B cell (primary cell): ENCODE measurements around the gene COBL. TPM values are rescaled to one million over a fixed set of nuclear protein-coding genes. Genes with fewer than 3 reads are reported as not detected.

Source experiments
- ATAC-seq: fragments of 200-7000 bp; cut with Tn5 transposase; one replicate; pipeline ENCODE4 v1.10.0; 2021; ENCODE audit warnings: low read depth, mild to moderate bottlenecking, moderate number of reproducible peaks, moderate library complexity
- CTCF ChIA-PET: fragments of 350-600 bp; sonication (Branson Sonifier 250); formaldehyde crosslinking; loops from one replicate; lab custom pipeline; 2021; ENCODE audit warnings: antibody characterized with exemption, inconsistent platforms; lab: Charles Lee
- POLR2A ChIA-PET: fragments of 350-600 bp; sonication (Branson Sonifier 250); formaldehyde crosslinking; loops from one replicate; lab custom pipeline; 2021; ENCODE audit warnings: antibody characterized with exemption; lab: Charles Lee
- DNase-seq: peaks from one replicate; pipeline ENCODE4 v3.0.0; 2013
- H2AFZ ChIP-seq: 2 replicates; pipeline ENCODE4 v1.6.1; 2012; ENCODE audit warnings: mild to moderate bottlenecking, low read depth, low read length; ENCODE audit not compliant: insufficient read depth, poor library complexity, severe bottlenecking
- H3K27ac ChIP-seq, 2 donors: 1 replicate in 1 of 2; 2 replicates in 1 of 2; pipeline ENCODE4 v1.5.1; 2012 to 2013; ENCODE audit warnings: low read length in 2 of 2, mild to moderate bottlenecking in 2 of 2, moderate library complexity in 1 of 2
- H3K27me3 ChIP-seq, 4 experiments: fragments of 200-600 bp in 1 of 4; sonication (generic) in 1 of 4; replicated peaks in 1 of 4; 1 replicate in 2 of 4; 2 replicates in 2 of 4; pipeline versions ENCODE4 v1.6.1 to v1.7.0; 2013 to 2016; ENCODE audit warnings: low read length in 3 of 4, mild to moderate bottlenecking in 2 of 4, mixed read lengths in 1 of 4, moderate library complexity in 1 of 4; ENCODE audit not compliant: insufficient read depth in 4 of 4, control insufficient read depth in 3 of 4; ENCODE audit errors: control extremely low read depth in 1 of 4
- H3K36me3 ChIP-seq, 2 experiments: replicated peaks in 1 of 2; 1 replicate in 1 of 2; 2 replicates in 1 of 2; pipeline versions ENCODE4 v1.6.1 to v1.7.1; 2013; ENCODE audit warnings: low read length in 1 of 2; ENCODE audit not compliant: insufficient read depth in 2 of 2, control insufficient read depth in 1 of 2; ENCODE audit errors: control extremely low read depth in 1 of 2, extremely low read depth in 1 of 2
- H3K4me1 ChIP-seq, 2 donors: fragments of 200-600 bp in 1 of 2; sonication (generic) in 1 of 2; 1 replicate in 1 of 2; 2 replicates in 1 of 2; pipeline versions ENCODE4 v1.5.1 to v1.6.1; 2013 to 2017; ENCODE audit warnings: low read length in 2 of 2; ENCODE audit not compliant: control insufficient read depth in 2 of 2, insufficient read depth in 2 of 2
- H3K4me2 ChIP-seq: replicated peaks from 2 replicates; pipeline ENCODE3; 2012; ENCODE audit warnings: mild to moderate bottlenecking, low read depth, low read length; ENCODE audit not compliant: poor library complexity, severe bottlenecking
- H3K4me3 ChIP-seq, 5 experiments: fragments of 200-600 bp in 1 of 5; sonication (generic) in 1 of 5; 1 replicate in 3 of 5; 2 replicates in 2 of 5; pipeline versions ENCODE4 v1.5.1 to v1.7.0; 2011 to 2016; ENCODE audit warnings: low read length in 4 of 5, mild to moderate bottlenecking in 4 of 5, low read depth in 2 of 5, control low read depth in 1 of 5, moderate library complexity in 1 of 5; ENCODE audit not compliant: insufficient read depth in 1 of 5; ENCODE audit errors: control extremely low read depth in 1 of 5, extremely low read depth in 1 of 5
- H3K79me2 ChIP-seq: fragments of 200-600 bp; sonication (generic); one replicate; pipeline ENCODE4 v1.6.0; 2016; ENCODE audit warnings: low read length; ENCODE audit not compliant: control insufficient read depth, insufficient read depth
- H3K9ac ChIP-seq: fragments of 200-600 bp; sonication (generic); 2 replicates; pipeline ENCODE4 v1.6.1; 2017; ENCODE audit warnings: mild to moderate bottlenecking, low read length, moderate library complexity
- H3K9me3 ChIP-seq, 3 donors: one replicate each; pipeline versions ENCODE4 v1.6.1 to v1.7.1; 2013; ENCODE audit warnings: low read length in 2 of 3; ENCODE audit not compliant: control insufficient read depth in 2 of 3, insufficient read depth in 1 of 3; ENCODE audit errors: control extremely low read depth in 1 of 3
- H4K20me1 ChIP-seq: 2 replicates; pipeline ENCODE4 v1.6.0; 2012; ENCODE audit warnings: mild to moderate bottlenecking, low read length; ENCODE audit not compliant: insufficient read depth, control insufficient read depth, poor library complexity, severe bottlenecking
- H3K27ac Mint-ChIP-seq: one replicate; pipeline ENCODE4 v1.8.0; 2021; ENCODE audit warnings: mixed read lengths
- H3K27me3 Mint-ChIP-seq: one replicate; pipeline ENCODE4 v1.8.0; 2021; ENCODE audit warnings: mixed read lengths
- H3K4me1 Mint-ChIP-seq: one replicate; pipeline ENCODE4 v1.8.0; 2021; ENCODE audit warnings: mixed read lengths
- H3K4me3 Mint-ChIP-seq: one replicate; pipeline ENCODE4 v1.8.0; 2021; ENCODE audit warnings: mixed read lengths
- H3K9me3 Mint-ChIP-seq: one replicate; pipeline ENCODE4 v1.8.0; 2022; ENCODE audit warnings: mixed read lengths; ENCODE audit not compliant: insufficient read depth
- CTCF ChIP-seq: fragments of 200-600 bp; IDR thresholded peaks from one replicate; pipeline ENCODE4 v1.8.0; 2022; ENCODE audit warnings: antibody characterized with exemption, mild to moderate bottlenecking
- EZH2 ChIP-seq: IDR thresholded peaks from 2 replicates; pipeline ENCODE4 v1.6.1; 2012; ENCODE audit warnings: borderline replicate concordance, low read depth, mild to moderate bottlenecking, moderate library complexity, low read length; ENCODE audit not compliant: insufficient read depth, poor library complexity, severe bottlenecking
- WGBS: methylation state at CpG from one replicate; pipeline ENCODE4 v1.1.5; 2013; ENCODE audit warnings: missing lambda C conversion rate; ENCODE audit not compliant: insufficient coverage; 5-methylcytosine and 5-hydroxymethylcytosine counted together
- intact Hi-C: fragments of 100-400 bp; cut with micrococcal nuclease; formaldehyde crosslinking; loops from one replicate; pipeline ENCODE4 v1.10.0; 2022
- polyA plus RNA-seq: library from polyadenylated mRNA; depleted of rRNA; stranded (reverse); fragments of >200 nt; gene quantifications from 2 replicates; pipeline ENCODE4 v1.2.3, GENCODE V29; 2012
- total RNA-seq, 2 donors: library from RNA; stranded (reverse); fragments of 120-200 nt in 1 of 2; gene quantifications; 1 replicate in 1 of 2; 2 replicates in 1 of 2; pipeline versions ENCODE4 v1.2.3 to v1.2.4, GENCODE V29; 2013 to 2022

COBL gene
- total and polyA plus RNA-seq, 2 donors (not counting 1 experiment from before 2014, with no cell fraction given): not detected

- WGBS: 88% methylated on average over 19 of the region's 22 CpGs
- H3K9me3 Mint-ChIP-seq: no peaks in the 10 kb centered on the region
- H3K4me3 ChIP-seq: no peak overlapping the region
- H4K20me1 ChIP-seq: no peaks in the 10 kb centered on the region
- H3K4me1 Mint-ChIP-seq: no peaks in the 10 kb centered on the region
- H3K4me3 Mint-ChIP-seq: no peak overlapping the region
- TF ChIP-seq EZH2 (no peak), CTCF (no peak)
- CTCF ChIA-PET: no interaction called here
- H3K27ac Mint-ChIP-seq: no peak overlapping the region
- no peak overlapping the region for H2AFZ ChIP-seq
- H3K27me3 Mint-ChIP-seq: no peaks in the 10 kb centered on the region
- ATAC-seq (no peak), DNase-seq (no peak)
- intact Hi-C loops: no loop called here
- no peak overlapping the region for H3K27ac ChIP-seq
- H3K9me3 ChIP-seq: no peaks in the 10 kb centered on the region
- H3K9ac ChIP-seq: no peak overlapping the region
- POLR2A ChIA-PET: no interaction called here
- no peaks in the 10 kb centered on the region for H3K4me1 ChIP-seq
- no peak overlapping the region for H3K4me2 ChIP-seq
- no peaks in the 10 kb centered on the region for H3K36me3 ChIP-seq
- no peaks in the 10 kb centered on the region for H3K27me3 ChIP-seq
- no peaks in the 10 kb centered on the region for H3K79me2 ChIP-seq
Observed at GRCh38 chr7:51019891-51020870, 296.4 kb downstream of the COBL start.

DNA sequence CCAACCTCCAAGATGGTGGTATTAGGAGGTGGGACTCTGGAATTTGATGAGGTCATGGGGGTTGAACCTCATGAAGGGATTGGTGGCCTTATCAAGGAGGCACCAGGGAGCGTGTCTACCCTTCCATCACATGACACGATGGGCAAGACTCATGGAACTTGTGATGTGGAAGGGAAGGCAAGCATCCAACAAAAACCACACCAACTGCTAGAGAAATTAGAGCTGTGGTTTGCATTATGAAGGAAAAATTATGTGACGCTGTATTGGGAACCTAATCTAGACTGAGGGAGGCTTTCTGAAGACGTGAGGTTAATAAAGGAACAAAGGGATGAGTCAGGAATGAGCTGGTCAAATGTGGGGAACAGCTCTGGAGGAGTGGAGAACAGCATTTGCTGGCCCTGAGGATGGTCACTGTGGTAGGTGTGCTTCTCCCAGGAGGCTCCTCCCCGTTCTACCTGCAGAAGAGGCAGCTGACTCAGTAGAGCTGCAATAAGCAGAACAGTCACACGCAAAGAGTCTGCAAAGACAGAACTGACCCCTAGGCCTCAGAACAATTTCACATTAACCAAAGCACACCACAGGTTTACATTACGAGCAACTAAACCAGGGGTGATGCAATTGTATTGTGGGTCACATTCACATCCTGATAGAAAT, 297.3 kb downstream of the COBL start:
- ATAC-seq: no peak
- no peaks in the 10 kb centered on the region for H3K4me1 Mint-ChIP-seq
- 78% methylated on average over 3 of the region's 7 CpGs for WGBS
- H3K27ac Mint-ChIP-seq: no peak overlapping the region
- H3K36me3 ChIP-seq: no peaks in the 10 kb centered on the region
- ChIA-PET CTCF (no interaction called here), POLR2A (no interaction called here)
- no peak overlapping the region for H3K4me2 ChIP-seq
- no peak overlapping the region for H3K27ac ChIP-seq
- intact Hi-C loops: no loop called here
- no peak overlapping the region for H3K4me3 Mint-ChIP-seq
- no peaks in the 10 kb centered on the region for H3K9me3 ChIP-seq
- DNase-seq: no peak
- H2AFZ ChIP-seq: no peak overlapping the region
- H3K4me3 ChIP-seq: no peak overlapping the region
- H3K27me3 Mint-ChIP-seq: no peaks in the 10 kb centered on the region
- H3K4me1 ChIP-seq: no peaks in the 10 kb centered on the region
- no peaks in the 10 kb centered on the region for H3K9me3 Mint-ChIP-seq
- TF ChIP-seq CTCF: no peak
- no peak for TF ChIP-seq EZH2
- no peaks in the 10 kb centered on the region for H4K20me1 ChIP-seq
- no peaks in the 10 kb centered on the region for H3K79me2 ChIP-seq
- no peak overlapping the region for H3K9ac ChIP-seq
- no peaks in the 10 kb centered on the region for H3K27me3 ChIP-seq
